ENCODE data around the gene AGBL4. TPM values are rescaled to one million over a fixed set of nuclear protein-coding genes. Genes with fewer than 3 reads are reported as not detected.

The AGBL4 gene
- total RNA-seq, 1 donor from 2014 or later = under 0.01 TPM

- H3K36me3 ChIP-seq (ENCODE audit: control insufficient read depth in 3 of 3, insufficient read depth in 3 of 3, low read length in 3 of 3) = no peaks in the 10 kb centered on the region
- no peak overlapping the region for H3K9ac ChIP-seq (ENCODE audit: low read depth in 1 of 3, low read length in 3 of 3)
- H3K27ac ChIP-seq (ENCODE audit: low read depth, low read length) = no peak overlapping the region
- H3K4me1 ChIP-seq (ENCODE audit: control insufficient read depth in 3 of 3, insufficient read depth in 3 of 3, low read length in 3 of 3) = peaks cover 3% of the 10 kb centered on the region in 3 donors
- H3K27me3 ChIP-seq (ENCODE audit: control insufficient read depth in 3 of 3, insufficient read depth in 3 of 3, low read length in 3 of 3) = no peaks in the 10 kb centered on the region
- no peak overlapping the region for H3K4me3 ChIP-seq (ENCODE audit: low read length in 3 of 3)
- no peaks in the 10 kb centered on the region for H3K9me3 ChIP-seq (ENCODE audit: control insufficient read depth in 3 of 3, low read length in 3 of 3)
Observed at GRCh38 chr1:48644905-48645605, 1378.7 kb downstream of the AGBL4 start.

GRCh38 chr1:48644190-48644900 lies 1379.4 kb downstream of the AGBL4 start:
- no peaks in the 10 kb centered on the region for H3K4me1 ChIP-seq (ENCODE audit: control insufficient read depth in 3 of 3, insufficient read depth in 3 of 3, low read length in 3 of 3)
- no peaks in the 10 kb centered on the region for H3K9me3 ChIP-seq (ENCODE audit: control insufficient read depth in 3 of 3, low read length in 3 of 3)
- no peak overlapping the region for H3K4me3 ChIP-seq (ENCODE audit: low read length in 3 of 3)
- no peak overlapping the region for H3K27ac ChIP-seq (ENCODE audit: low read depth, low read length)
- no peaks in the 10 kb centered on the region for H3K27me3 ChIP-seq (ENCODE audit: control insufficient read depth in 3 of 3, insufficient read depth in 3 of 3, low read length in 3 of 3)
- H3K9ac ChIP-seq (ENCODE audit: low read depth in 1 of 3, low read length in 3 of 3) = no peak overlapping the region
- H3K36me3 ChIP-seq (ENCODE audit: control insufficient read depth in 3 of 3, insufficient read depth in 3 of 3, low read length in 3 of 3) = no peaks in the 10 kb centered on the region

GRCh38 chr1:48643193-48643592 lies 1380.6 kb downstream of the AGBL4 start:
- no peak overlapping the region for H3K27ac ChIP-seq (ENCODE audit: low read depth, low read length)
- H3K4me3 ChIP-seq (ENCODE audit: low read length in 3 of 3) = no peak overlapping the region
- H3K9ac ChIP-seq (ENCODE audit: low read depth in 1 of 3, low read length in 3 of 3) = no peak overlapping the region
- no peaks in the 10 kb centered on the region for H3K9me3 ChIP-seq (ENCODE audit: control insufficient read depth in 3 of 3, low read length in 3 of 3)
- no peaks in the 10 kb centered on the region for H3K27me3 ChIP-seq (ENCODE audit: control insufficient read depth in 3 of 3, insufficient read depth in 3 of 3, low read length in 3 of 3)
- H3K4me1 ChIP-seq (ENCODE audit: control insufficient read depth in 3 of 3, insufficient read depth in 3 of 3, low read length in 3 of 3) = no peaks in the 10 kb centered on the region
- H3K36me3 ChIP-seq (ENCODE audit: control insufficient read depth in 3 of 3, insufficient read depth in 3 of 3, low read length in 3 of 3) = no peaks in the 10 kb centered on the region

GRCh38 chr1:48640836-48641492 lies 1382.8 kb downstream of the AGBL4 start:
- Histone ChIP-seq H3K27ac (ENCODE audit: low read depth, low read length) (no peak overlapping the region), H3K4me1 (ENCODE audit: control insufficient read depth in 3 of 3, insufficient read depth in 3 of 3, low read length in 3 of 3) (no peaks in the 10 kb centered on the region), H3K9ac (ENCODE audit: low read depth in 1 of 3, low read length in 3 of 3) (no peak overlapping the region), H3K9me3 (ENCODE audit: control insufficient read depth in 3 of 3, low read length in 3 of 3) (no peaks in the 10 kb centered on the region), H3K36me3 (ENCODE audit: control insufficient read depth in 3 of 3, insufficient read depth in 3 of 3, low read length in 3 of 3) (no peaks in the 10 kb centered on the region), H3K4me3 (ENCODE audit: low read length in 3 of 3) (no peak overlapping the region), H3K27me3 (ENCODE audit: control insufficient read depth in 3 of 3, insufficient read depth in 3 of 3, low read length in 3 of 3) (peaks cover 0 to 4% (median 0%) of the 10 kb centered on the region in 3 donors)

- no peak overlapping the region for H3K27ac ChIP-seq (ENCODE audit: low read depth, low read length)
- H3K4me1 ChIP-seq (ENCODE audit: control insufficient read depth in 3 of 3, insufficient read depth in 3 of 3, low read length in 3 of 3) = no peaks in the 10 kb centered on the region
- H3K27me3 ChIP-seq (ENCODE audit: control insufficient read depth in 3 of 3, insufficient read depth in 3 of 3, low read length in 3 of 3) = no peaks in the 10 kb centered on the region
- H3K9me3 ChIP-seq (ENCODE audit: control insufficient read depth in 3 of 3, low read length in 3 of 3) = no peaks in the 10 kb centered on the region
- H3K9ac ChIP-seq (ENCODE audit: low read depth in 1 of 3, low read length in 3 of 3) = no peak overlapping the region
- H3K4me3 ChIP-seq (ENCODE audit: low read length in 3 of 3) = no peak overlapping the region
- no peaks in the 10 kb centered on the region for H3K36me3 ChIP-seq (ENCODE audit: control insufficient read depth in 3 of 3, insufficient read depth in 3 of 3, low read length in 3 of 3)
Observed at GRCh38 chr1:48629867-48630266, 1393.9 kb downstream of the AGBL4 start.

GRCh38 chr1:48627486-48627885 lies 1396.3 kb downstream of the AGBL4 start:
- no peaks in the 10 kb centered on the region for H3K27me3 ChIP-seq (ENCODE audit: control insufficient read depth in 3 of 3, insufficient read depth in 3 of 3, low read length in 3 of 3)
- no peaks in the 10 kb centered on the region for H3K9me3 ChIP-seq (ENCODE audit: control insufficient read depth in 3 of 3, low read length in 3 of 3)
- H3K4me3 ChIP-seq (ENCODE audit: low read length in 3 of 3) = no peak overlapping the region

GRCh38 chr1:48619539-48619938 lies 1404.2 kb downstream of the AGBL4 start:
- H3K36me3 ChIP-seq (ENCODE audit: control insufficient read depth in 3 of 3, insufficient read depth in 3 of 3, low read length in 3 of 3) = no peaks in the 10 kb centered on the region
- peak overlapping the region; percentile 33 to 52 (median 41) for H3K4me3 ChIP-seq (ENCODE audit: low read length in 3 of 3)
- H3K27ac ChIP-seq (ENCODE audit: low read depth, low read length) = no peak overlapping the region

More at GRCh38 chr1:48627486-48627885, 1396.3 kb downstream of the AGBL4 start:
- Histone ChIP-seq H3K27ac (ENCODE audit: low read depth, low read length) (no peak overlapping the region), H3K9ac (ENCODE audit: low read depth in 1 of 3, low read length in 3 of 3) (no peak overlapping the region), H3K36me3 (ENCODE audit: control insufficient read depth in 3 of 3, insufficient read depth in 3 of 3, low read length in 3 of 3) (no peaks in the 10 kb centered on the region), H3K4me1 (ENCODE audit: control insufficient read depth in 3 of 3, insufficient read depth in 3 of 3, low read length in 3 of 3) (peaks cover 0 to 9% (median 3%) of the 10 kb centered on the region in 3 donors)

GRCh38 chr1:48617252-48617651 lies 1406.5 kb downstream of the AGBL4 start:
- Histone ChIP-seq H3K9ac (ENCODE audit: low read depth in 1 of 3, low read length in 3 of 3) (no peak overlapping the region), H3K4me1 (ENCODE audit: control insufficient read depth in 3 of 3, insufficient read depth in 3 of 3, low read length in 3 of 3) (peaks cover 3 to 14% (median 5%) of the 10 kb centered on the region in 3 donors), H3K27me3 (ENCODE audit: control insufficient read depth in 3 of 3, insufficient read depth in 3 of 3, low read length in 3 of 3) (no peaks in the 10 kb centered on the region), H3K9me3 (ENCODE audit: control insufficient read depth in 3 of 3, low read length in 3 of 3) (no peaks in the 10 kb centered on the region), H3K4me3 (ENCODE audit: low read length in 3 of 3) (no peak overlapping the region), H3K27ac (ENCODE audit: low read depth, low read length) (no peak overlapping the region), H3K36me3 (ENCODE audit: control insufficient read depth in 3 of 3, insufficient read depth in 3 of 3, low read length in 3 of 3) (no peaks in the 10 kb centered on the region)

More at GRCh38 chr1:48619539-48619938, 1404.2 kb downstream of the AGBL4 start:
- H3K9ac ChIP-seq (ENCODE audit: low read depth in 1 of 3, low read length in 3 of 3) = peak overlapping the region in 1 of 3 donors; percentile 35
- no peaks in the 10 kb centered on the region for H3K27me3 ChIP-seq (ENCODE audit: control insufficient read depth in 3 of 3, insufficient read depth in 3 of 3, low read length in 3 of 3)
- no peaks in the 10 kb centered on the region for H3K9me3 ChIP-seq (ENCODE audit: control insufficient read depth in 3 of 3, low read length in 3 of 3)
- H3K4me1 ChIP-seq (ENCODE audit: control insufficient read depth in 3 of 3, insufficient read depth in 3 of 3, low read length in 3 of 3) = peaks cover 3 to 23% (median 7%) of the 10 kb centered on the region in 3 donors

GRCh38 chr1:48616710-48617109 lies 1407.0 kb downstream of the AGBL4 start:
- Histone ChIP-seq H3K4me3 (ENCODE audit: low read length in 3 of 3) (no peak overlapping the region), H3K9me3 (ENCODE audit: control insufficient read depth in 3 of 3, low read length in 3 of 3) (no peaks in the 10 kb centered on the region), H3K4me1 (ENCODE audit: control insufficient read depth in 3 of 3, insufficient read depth in 3 of 3, low read length in 3 of 3) (peaks cover 3 to 14% (median 5%) of the 10 kb centered on the region in 3 donors), H3K27me3 (ENCODE audit: control insufficient read depth in 3 of 3, insufficient read depth in 3 of 3, low read length in 3 of 3) (no peaks in the 10 kb centered on the region), H3K9ac (ENCODE audit: low read depth in 1 of 3, low read length in 3 of 3) (no peak overlapping the region), H3K36me3 (ENCODE audit: control insufficient read depth in 3 of 3, insufficient read depth in 3 of 3, low read length in 3 of 3) (no peaks in the 10 kb centered on the region), H3K27ac (ENCODE audit: low read depth, low read length) (no peak overlapping the region)

- H3K27ac ChIP-seq (ENCODE audit: low read depth, low read length) = no peak overlapping the region
- H3K4me3 ChIP-seq (ENCODE audit: low read length in 3 of 3) = no peak overlapping the region
- no peaks in the 10 kb centered on the region for H3K9me3 ChIP-seq (ENCODE audit: control insufficient read depth in 3 of 3, low read length in 3 of 3)
- H3K27me3 ChIP-seq (ENCODE audit: control insufficient read depth in 3 of 3, insufficient read depth in 3 of 3, low read length in 3 of 3) = no peaks in the 10 kb centered on the region
- H3K9ac ChIP-seq (ENCODE audit: low read depth in 1 of 3, low read length in 3 of 3) = no peak overlapping the region
- H3K36me3 ChIP-seq (ENCODE audit: control insufficient read depth in 3 of 3, insufficient read depth in 3 of 3, low read length in 3 of 3) = no peaks in the 10 kb centered on the region
- peaks cover 0 to 3% (median 0%) of the 10 kb centered on the region in 3 donors for H3K4me1 ChIP-seq (ENCODE audit: control insufficient read depth in 3 of 3, insufficient read depth in 3 of 3, low read length in 3 of 3)
Observed at GRCh38 chr1:48611841-48612240, 1411.9 kb downstream of the AGBL4 start.

Data from skeletal muscle tissue (tissue), 4 donors.